NCI-H1048 (cell line): ENCODE measurements around the gene GPR146.

Experiments used
- DNase-seq: peaks from one replicate; lab custom pipeline; 2025; lab: John Stamatoyannopoulos, UW

The GPR146 gene

GRCh38 chr7:1043552-1044188 is 676 bp upstream of the GPR146 start:
- DNase-seq: no peak

- no peak for DNase-seq
Measured at GRCh38 chr7:1045069-1046063, 1.0 kb downstream of the GPR146 start.

- DNase-seq: no peak
Measured at GRCh38 chr7:1046722-1047679, 2.7 kb downstream of the GPR146 start.

GRCh38 chr7:1049006-1049741 is 4.8 kb downstream of the GPR146 start:
- DNase-seq: no peak

GRCh38 chr7:1049801-1050200 is 5.5 kb downstream of the GPR146 start:
- no peak for DNase-seq

- DNase-seq: no peak
Measured at GRCh38 chr7:1050254-1050906, 6.0 kb downstream of the GPR146 start.

- DNase-seq: no peak
Measured at GRCh38 chr7:1050956-1051690, 6.8 kb downstream of the GPR146 start.

GRCh38 chr7:1052031-1052818 is 7.9 kb downstream of the GPR146 start:
- DNase-seq: no peak

- no peak for DNase-seq
Measured at GRCh38 chr7:1053002-1053411, 8.7 kb downstream of the GPR146 start.

GRCh38 chr7:1053816-1054370 is 9.5 kb downstream of the GPR146 start:
- no peak for DNase-seq

- DNase-seq: no peak
Measured at GRCh38 chr7:1054438-1054837, 10.1 kb downstream of the GPR146 start.

- DNase-seq: no peak
Measured at GRCh38 chr7:1054861-1055450, 10.6 kb downstream of the GPR146 start.

- DNase-seq: no peak
Measured at GRCh38 chr7:1055491-1055955, 11.2 kb downstream of the GPR146 start.

GRCh38 chr7:1055956-1056784 is 11.8 kb downstream of the GPR146 start:
- DNase-seq: no peak

GRCh38 chr7:1056785-1057410 is 12.6 kb downstream of the GPR146 start:
- no peak for DNase-seq

GRCh38 chr7:1057416-1058291 is 13.3 kb downstream of the GPR146 start:
- no peak for DNase-seq
